Testis (tissue), 3 donors: ENCODE measurements around the gene TMEM44. TPM values are rescaled to one million over a fixed set of nuclear protein-coding genes. Genes with fewer than 3 reads are reported as not detected.

ENCODE experiments used
- DNase-seq: peaks from one replicate; pipeline ENCODE4 v3.0.0-alpha.2; 2019
- H3K27ac ChIP-seq, 2 donors: fragments of 200-600 bp; sonication (generic); one replicate each; pipeline ENCODE4 v1.5.1; 2019
- H3K27me3 ChIP-seq: fragments of 200-600 bp; sonication (generic); one replicate; pipeline ENCODE4 v1.5.1; 2019
- H3K36me3 ChIP-seq: fragments of 200-600 bp; sonication (generic); one replicate; pipeline ENCODE4 v1.5.1; 2017; ENCODE audit warnings: low read depth; ENCODE audit errors: missing control alignments
- H3K4me1 ChIP-seq: fragments of 200-600 bp; sonication (generic); one replicate; pipeline ENCODE4 v1.5.1; 2019
- H3K4me3 ChIP-seq, 2 donors: fragments of 200-600 bp; sonication (generic); one replicate each; pipeline ENCODE4 v1.5.1; 2017 to 2019
- H3K9me3 ChIP-seq: fragments of 200-600 bp; sonication (generic); one replicate; pipeline ENCODE4 v1.5.1; 2017
- CTCF ChIP-seq, 3 experiments: fragments of 450-650 bp in 2 of 3; fragments of 200-600 bp in 1 of 3; sonication (generic) in 1 of 3; IDR thresholded peaks; one replicate each; pipeline ENCODE4 v1.5.1; 2016 to 2019; ENCODE audit warnings: antibody characterized with exemption in 3 of 3, mild to moderate bottlenecking in 2 of 3, moderate library complexity in 1 of 3
- POLR2A ChIP-seq: fragments of 450-650 bp; IDR thresholded peaks from one replicate; pipeline ENCODE4 v1.6.1; 2017; ENCODE audit warnings: antibody characterized with exemption, mild to moderate bottlenecking, moderate library complexity
- WGBS, 2 donors: methylation state at CpG; one replicate each; pipeline ENCODE4 v1.1.5; 2018; 5-methylcytosine and 5-hydroxymethylcytosine counted together
- intact Hi-C: fragments of 100-400 bp; cut with DNase I; formaldehyde crosslinking; loops from one replicate; pipeline ENCODE4 v1.15.1; 2023; ENCODE audit warnings: low total_unique reads
- polyA plus RNA-seq: library from polyadenylated mRNA; stranded (reverse); fragments of 350-450 nt; fragmentation: Illumina TruSeq; extraction: RNeasy Lipid Tissue Mini Kit (QIAGEN cat#74804); gene quantifications from one replicate; pipeline ENCODE4 v1.2.3, GENCODE V29; 2014; ENCODE audit warnings: low read depth, low replicate concordance; ENCODE audit not compliant: insufficient read depth
- total RNA-seq, 2 donors: library from RNA; depleted of rRNA; stranded (reverse); fragments of >200 nt; gene quantifications; one replicate each; pipeline ENCODE4 v1.2.3, GENCODE V29; 2016

Gene TMEM44
- total and polyA plus RNA-seq, 3 donors from 2014 or later: 6.8 to 14.9 (median 10.7) TPM

- no peak for DNase-seq
- Histone ChIP-seq H3K27me3 (no peaks in the 10 kb centered on the region), H3K9me3 (no peaks in the 10 kb centered on the region), H3K4me3 (no peak overlapping the region), H3K36me3 (no peaks in the 10 kb centered on the region), H3K4me1 (no peaks in the 10 kb centered on the region), H3K27ac (no peak overlapping the region)
- TF ChIP-seq CTCF (IDR thresholded peaks at IDR 0.05) (no peak), POLR2A (no peak)
- intact Hi-C loops: no loop called here
- WGBS, 2 donors: 86 to 97% methylated on average over 11 to 14 of the region's 14 CpGs
These were observed 16.0 kb downstream of the TMEM44 start for GRCh38 chr3:194617143-194617671.

- no peaks in the 10 kb centered on the region for H3K4me1 ChIP-seq
- no peaks in the 10 kb centered on the region for H3K36me3 ChIP-seq
- 87 to 92% methylated on average over 11 of the region's 11 CpGs for WGBS, 2 donors
- no peaks in the 10 kb centered on the region for H3K27me3 ChIP-seq
- H3K9me3 ChIP-seq: no peaks in the 10 kb centered on the region
- no peak overlapping the region for H3K27ac ChIP-seq
- intact Hi-C loops: no loop called here
- H3K4me3 ChIP-seq: no peak overlapping the region
- TF ChIP-seq CTCF (IDR thresholded peaks at IDR 0.05): no peak
- TF ChIP-seq POLR2A: no peak
- no peak for DNase-seq
These were observed 18.0 kb downstream of the TMEM44 start for GRCh38 chr3:194615226-194615625.

- no peak overlapping the region for H3K27ac ChIP-seq
- H3K4me3 ChIP-seq: no peak overlapping the region
- H3K27me3 ChIP-seq: no peaks in the 10 kb centered on the region
- WGBS, 2 donors: 83% methylated on average over 8 of the region's 8 CpGs
- TF ChIP-seq POLR2A (no peak), CTCF (IDR thresholded peaks at IDR 0.05) (no peak)
- H3K4me1 ChIP-seq: no peaks in the 10 kb centered on the region
- no peaks in the 10 kb centered on the region for H3K36me3 ChIP-seq
- no peak for DNase-seq
- intact Hi-C loops: no loop called here
- no peaks in the 10 kb centered on the region for H3K9me3 ChIP-seq
These were observed 21.0 kb downstream of the TMEM44 start for GRCh38 chr3:194612221-194612620.

- DNase-seq: no peak
- WGBS, 2 donors: 93 to 99% methylated on average over 3 of the region's 3 CpGs
- H3K4me1 ChIP-seq: no peaks in the 10 kb centered on the region
- TF ChIP-seq POLR2A (no peak), CTCF (IDR thresholded peaks at IDR 0.05) (no peak)
- H3K4me3 ChIP-seq: no peak overlapping the region
- H3K27ac ChIP-seq: no peak overlapping the region
- H3K27me3 ChIP-seq: no peaks in the 10 kb centered on the region
- H3K36me3 ChIP-seq: no peaks in the 10 kb centered on the region
- intact Hi-C loops: no loop called here
- no peaks in the 10 kb centered on the region for H3K9me3 ChIP-seq
These were observed 22.5 kb downstream of the TMEM44 start for GRCh38 chr3:194610689-194611088.

- intact Hi-C loops: loop anchor here (10.0 kb wide), 1 partner anchor 265 kb away; no protein-coding TSS in a partner anchor
- DNase-seq: no peak
- Histone ChIP-seq H3K4me3 (no peak overlapping the region), H3K4me1 (no peaks in the 10 kb centered on the region), H3K27ac (no peak overlapping the region), H3K36me3 (no peaks in the 10 kb centered on the region), H3K9me3 (no peaks in the 10 kb centered on the region), H3K27me3 (no peaks in the 10 kb centered on the region)
- WGBS, 2 donors: 85 to 92% methylated on average over 13 of the region's 13 CpGs
- TF ChIP-seq CTCF (IDR thresholded peaks at IDR 0.05): no peak
These were observed 23.6 kb downstream of the TMEM44 start for GRCh38 chr3:194609601-194610000.
